Neural progenitor cell (in vitro differentiated cells): ENCODE data around the gene GPR15. TPM values are rescaled to one million over a fixed set of nuclear protein-coding genes. Genes with fewer than 3 reads are reported as not detected.

Experiments
- DNase-seq: peaks from one replicate; pipeline ENCODE4 v3.0.0-alpha.2; 2016; ENCODE audit warnings: low spot score
- H2AFZ ChIP-seq: fragments of 200-600 bp; sonication (generic); replicated peaks from 2 replicates; pipeline ENCODE4 v1.6.1; 2016; ENCODE audit warnings: antibody characterized with exemption
- H3F3A ChIP-seq: fragments of 200-600 bp; sonication (generic); 2 replicates; pipeline ENCODE4 v1.6.1; 2016; ENCODE audit warnings: antibody characterized with exemption, low read depth
- H3K27ac ChIP-seq: fragments of 200-600 bp; sonication (generic); 2 replicates; pipeline ENCODE4 v1.5.1; 2016; ENCODE audit warnings: mild to moderate bottlenecking
- H3K27me3 ChIP-seq: fragments of 200-600 bp; sonication (generic); 2 replicates; pipeline ENCODE4 v1.6.1; 2016; ENCODE audit warnings: mild to moderate bottlenecking, moderate library complexity
- H3K36me3 ChIP-seq: fragments of 200-600 bp; sonication (generic); 2 replicates; pipeline ENCODE4 v1.5.1; 2016
- H3K4me1 ChIP-seq: fragments of 200-600 bp; sonication (generic); 2 replicates; pipeline ENCODE4 v1.6.1; 2016; ENCODE audit warnings: mixed run types
- H3K4me2 ChIP-seq: fragments of 200-600 bp; sonication (generic); 2 replicates; pipeline ENCODE4 v1.6.1; 2016
- H3K4me3 ChIP-seq: fragments of 200-600 bp; sonication (generic); 2 replicates; pipeline ENCODE4 v1.5.1; 2016
- H3K79me2 ChIP-seq: fragments of 200-600 bp; sonication (generic); 2 replicates; pipeline ENCODE4 v1.6.1; 2016; ENCODE audit warnings: low read depth
- H3K9ac ChIP-seq: fragments of 200-600 bp; sonication (generic); 2 replicates; pipeline ENCODE4 v1.6.1; 2016
- H3K9me3 ChIP-seq: fragments of 200-600 bp; sonication (generic); 2 replicates; pipeline ENCODE4 v1.5.1; 2016; ENCODE audit warnings: low read depth
- H4K20me1 ChIP-seq: fragments of 200-600 bp; sonication (generic); 2 replicates; pipeline ENCODE4 v1.6.1; 2016; ENCODE audit warnings: low read depth
- H3K27ac Mint-ChIP-seq: 3 replicates; pipeline ENCODE4 v1.8.0; 2021; ENCODE audit warnings: mixed read lengths
- H3K27me3 Mint-ChIP-seq: 2 replicates; pipeline ENCODE4 v1.8.0; 2022; ENCODE audit warnings: low read depth, mild to moderate bottlenecking, inconsistent platforms, moderate library complexity, mixed read lengths; ENCODE audit not compliant: insufficient read depth
- H3K36me3 Mint-ChIP-seq: 3 replicates; pipeline ENCODE4 v1.8.0; 2021; ENCODE audit warnings: mixed read lengths
- H3K4me1 Mint-ChIP-seq: 3 replicates; pipeline ENCODE4 v1.8.0; 2021; ENCODE audit warnings: mixed read lengths
- H3K4me3 Mint-ChIP-seq: 3 replicates; pipeline ENCODE4 v1.8.0; 2021; ENCODE audit warnings: mild to moderate bottlenecking, moderate library complexity, mixed read lengths
- H3K9me3 Mint-ChIP-seq: 3 replicates; pipeline ENCODE4 v1.8.0; 2020; ENCODE audit warnings: mixed read lengths
- CTCF ChIP-seq: fragments of 200-600 bp; sonication (generic); IDR thresholded peaks from 2 replicates; pipeline ENCODE4 v1.5.1; 2017; ENCODE audit warnings: antibody characterized with exemption, mild to moderate bottlenecking
- EZH2 ChIP-seq: fragments of 200-600 bp; sonication (generic); IDR thresholded peaks from 2 replicates; pipeline ENCODE4 v1.6.1; 2017; ENCODE audit warnings: antibody characterized with exemption, mild to moderate bottlenecking, moderate library complexity
- EZH2phosphoT487 ChIP-seq: fragments of 200-600 bp; sonication (generic); IDR thresholded peaks from 2 replicates; pipeline ENCODE4 v1.6.1; 2017; ENCODE audit warnings: antibody characterized with exemption
- total RNA-seq: library from RNA; depleted of rRNA; stranded (reverse); fragments of >200 nt; gene quantifications from 2 replicates; pipeline ENCODE4 v1.2.3, GENCODE V29; 2015; ENCODE audit warnings: low replicate concordance

Gene GPR15
- total RNA-seq, 1 donor from 2014 or later, result not detected

DNA sequence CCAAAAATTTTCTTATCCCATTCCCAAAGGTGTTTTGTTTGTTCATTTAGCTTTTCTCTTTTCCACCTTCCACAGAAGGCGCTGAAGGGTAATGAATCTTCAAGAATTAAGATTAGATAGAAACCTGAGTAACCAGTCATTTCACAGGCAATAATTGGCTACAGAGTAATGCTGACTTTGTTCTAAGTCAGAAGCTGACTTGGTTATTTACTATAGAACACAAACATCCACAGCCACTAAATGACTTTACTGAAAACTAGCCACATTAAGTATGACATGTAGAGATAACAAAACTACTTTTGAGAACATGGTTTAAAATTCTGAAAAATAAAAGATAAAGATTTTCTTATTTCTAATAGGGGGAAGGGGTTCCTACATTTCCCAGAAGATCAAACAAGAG, 16.8 kb upstream of the GPR15 start:
- Histone ChIP-seq H3F3A (no peaks in the 10 kb centered on the region), H3K4me2 (no peak overlapping the region), H3K4me3 (no peak overlapping the region), H3K79me2 (peaks cover 20% of the 10 kb centered on the region), H3K4me1 (no peaks in the 10 kb centered on the region), H3K27ac (no peak overlapping the region), H3K36me3 (peaks cover 6% of the 10 kb centered on the region), H3K27me3 (no peaks in the 10 kb centered on the region), H4K20me1 (peaks cover 4% of the 10 kb centered on the region), H3K9ac (no peak overlapping the region), H2AFZ (no peak overlapping the region), H3K9me3 (no peaks in the 10 kb centered on the region)
- peaks cover 31% of the 10 kb centered on the region for H3K36me3 Mint-ChIP-seq
- H3K27ac Mint-ChIP-seq, result no peak overlapping the region
- no peak for TF ChIP-seq CTCF
- no peaks in the 10 kb centered on the region for H3K4me1 Mint-ChIP-seq
- H3K4me3 Mint-ChIP-seq, result no peak overlapping the region
- H3K9me3 Mint-ChIP-seq, result no peaks in the 10 kb centered on the region
- no peak for DNase-seq
- no peaks in the 10 kb centered on the region for H3K27me3 Mint-ChIP-seq

DNA sequence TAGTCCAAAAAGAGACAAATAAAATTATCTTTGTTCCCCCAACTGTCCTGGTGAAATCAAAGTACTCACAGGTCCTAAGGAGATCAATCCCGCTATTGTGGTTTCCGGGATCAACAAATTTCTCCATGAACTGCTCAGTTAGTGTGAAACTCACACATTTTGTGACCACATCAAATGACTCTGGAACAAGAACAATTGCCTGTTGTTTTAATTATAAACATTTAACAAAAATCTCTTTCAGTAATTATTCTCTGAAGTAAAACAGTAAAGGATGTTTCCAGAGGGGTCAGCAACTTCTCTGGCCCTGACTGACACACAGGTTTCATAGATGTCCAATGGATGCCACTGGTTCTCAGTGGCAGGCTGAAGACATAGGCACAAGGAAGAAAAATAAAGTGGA, 13.0 kb upstream of the GPR15 start:
- Histone ChIP-seq H3K4me2 (no peak overlapping the region), H3K79me2 (peaks cover 45% of the 10 kb centered on the region), H3K4me3 (no peak overlapping the region), H3K36me3 (peaks cover 13% of the 10 kb centered on the region), H3F3A (peaks cover 6% of the 10 kb centered on the region), H3K4me1 (no peaks in the 10 kb centered on the region), H2AFZ (no peak overlapping the region), H3K27ac (no peak overlapping the region), H3K9me3 (no peaks in the 10 kb centered on the region), H3K27me3 (no peaks in the 10 kb centered on the region), H4K20me1 (peaks cover 4% of the 10 kb centered on the region), H3K9ac (no peak overlapping the region)
- H3K27ac Mint-ChIP-seq, result no peak overlapping the region
- H3K4me1 Mint-ChIP-seq, result peaks cover 11% of the 10 kb centered on the region
- H3K36me3 Mint-ChIP-seq, result peaks cover 34% of the 10 kb centered on the region
- TF ChIP-seq EZH2phosphoT487, result no peak
- no peak for TF ChIP-seq CTCF
- TF ChIP-seq EZH2, result no peak
- DNase-seq, result no peak
- no peaks in the 10 kb centered on the region for H3K27me3 Mint-ChIP-seq
- H3K4me3 Mint-ChIP-seq, result no peak overlapping the region
- H3K9me3 Mint-ChIP-seq, result no peaks in the 10 kb centered on the region

GRCh38 chr3:98519351-98519750, 12.4 kb upstream of the GPR15 start:
- H3K27ac Mint-ChIP-seq, result no peak overlapping the region

More at GRCh38 chr3:98519351-98519750, 12.4 kb upstream of the GPR15 start:
- no peaks in the 10 kb centered on the region for H3K9me3 Mint-ChIP-seq
- Histone ChIP-seq H3F3A (peaks cover 6% of the 10 kb centered on the region), H4K20me1 (peaks cover 4% of the 10 kb centered on the region), H3K27ac (no peak overlapping the region), H3K9me3 (no peaks in the 10 kb centered on the region), H3K27me3 (no peaks in the 10 kb centered on the region), H3K4me2 (no peak overlapping the region), H3K4me3 (no peak overlapping the region), H3K9ac (no peak overlapping the region), H2AFZ (no peak overlapping the region), H3K4me1 (no peaks in the 10 kb centered on the region), H3K36me3 (peaks cover 13% of the 10 kb centered on the region), H3K79me2 (peaks cover 45% of the 10 kb centered on the region)
- DNase-seq, result no peak
- no peak overlapping the region for H3K4me3 Mint-ChIP-seq
- peaks cover 11% of the 10 kb centered on the region for H3K4me1 Mint-ChIP-seq
- TF ChIP-seq EZH2, result no peak
- TF ChIP-seq EZH2phosphoT487, result no peak
- no peak for TF ChIP-seq CTCF
- H3K36me3 Mint-ChIP-seq, result peaks cover 34% of the 10 kb centered on the region
- peaks cover 2% of the 10 kb centered on the region for H3K27me3 Mint-ChIP-seq
